Gastroesophageal sphincter (tissue), 4 donors: ENCODE results near the gene RNF212. TPM values are rescaled to one million over a fixed set of nuclear protein-coding genes. Genes with fewer than 3 reads are reported as not detected.
"Not testable (repeated sequence)": the region's sequence is repeated elsewhere in the genome, so short reads cannot be mapped to it uniquely, and the experiment has no call there.

ENCODE experiments used
- ATAC-seq: fragments of 150-250 bp; one replicate; pipeline ENCODE4 v1.9.1; 2016; ENCODE audit warnings: mild to moderate bottlenecking, moderate library complexity
- H3K27ac ChIP-seq, 4 donors: fragments of 200-600 bp; sonication (generic) in 3 of 4; 1 replicate in 3 of 4; 2 replicates in 1 of 4; pipeline ENCODE4 v1.5.1; 2016 to 2019
- H3K27me3 ChIP-seq: fragments of 200-600 bp; sonication (generic); one replicate; pipeline ENCODE4 v1.5.1; 2019
- H3K36me3 ChIP-seq, 2 donors: fragments of 200-600 bp; sonication (generic); one replicate each; pipeline ENCODE4 v1.5.1; 2019; ENCODE audit warnings: control low read depth in 1 of 2
- H3K4me1 ChIP-seq, 3 donors: fragments of 200-600 bp; sonication (generic); 1 replicate in 2 of 3; 2 replicates in 1 of 3; pipeline ENCODE4 v1.5.1; 2016 to 2019; ENCODE audit warnings: control low read depth in 2 of 3
- H3K4me3 ChIP-seq, 2 donors: fragments of 200-600 bp; sonication (generic); one replicate each; pipeline ENCODE4 v1.5.1; 2019; ENCODE audit warnings: mild to moderate bottlenecking in 1 of 2, moderate library complexity in 1 of 2
- H3K9me3 ChIP-seq, 3 donors: fragments of 200-600 bp; sonication (generic); one replicate each; pipeline ENCODE4 v1.5.1; 2017 to 2019; ENCODE audit warnings: control low read depth in 2 of 3
- EP300 ChIP-seq: sonication (generic); formaldehyde crosslinking; IDR thresholded peaks from one replicate; pipeline ENCODE4 v1.6.1; 2017; ENCODE audit warnings: antibody characterized with exemption, mild to moderate bottlenecking
- POLR2A ChIP-seq, 2 donors: fragments of 450-650 bp; IDR thresholded peaks; one replicate each; pipeline ENCODE4 v1.6.1; 2017; ENCODE audit warnings: antibody characterized with exemption in 2 of 2, mild to moderate bottlenecking in 2 of 2, moderate library complexity in 1 of 2
- POLR2AphosphoS5 ChIP-seq: sonication (generic); formaldehyde crosslinking; IDR thresholded peaks from one replicate; pipeline ENCODE4 v1.6.1; 2017; ENCODE audit warnings: antibody characterized with exemption
- WGBS, 2 donors: methylation state at CpG; one replicate each; pipeline ENCODE4 v1.1.5; 2018; ENCODE audit warnings: low coverage in 1 of 2; 5-methylcytosine and 5-hydroxymethylcytosine counted together
- total RNA-seq, 4 donors: library from RNA; depleted of rRNA; stranded (reverse); fragments of >200 nt; gene quantifications; one replicate each; pipeline ENCODE4 v1.1.0, GENCODE V29; 2016
- TF ChIP-seq, protein P1 (sequence below), 4 experiments: fragments of 200-600 bp in 2 of 4; fragments of 450-650 bp in 2 of 4; sonication (generic) in 1 of 4; IDR thresholded peaks; one replicate each; pipeline ENCODE4 v1.5.1; 2017 to 2019; ENCODE audit warnings: antibody characterized with exemption in 4 of 4, mild to moderate bottlenecking in 2 of 4, moderate library complexity in 2 of 4

RNF212 gene
- total RNA-seq, 4 donors from 2014 or later, result 1.5 to 6.9 (median 4.6) TPM

DNA sequence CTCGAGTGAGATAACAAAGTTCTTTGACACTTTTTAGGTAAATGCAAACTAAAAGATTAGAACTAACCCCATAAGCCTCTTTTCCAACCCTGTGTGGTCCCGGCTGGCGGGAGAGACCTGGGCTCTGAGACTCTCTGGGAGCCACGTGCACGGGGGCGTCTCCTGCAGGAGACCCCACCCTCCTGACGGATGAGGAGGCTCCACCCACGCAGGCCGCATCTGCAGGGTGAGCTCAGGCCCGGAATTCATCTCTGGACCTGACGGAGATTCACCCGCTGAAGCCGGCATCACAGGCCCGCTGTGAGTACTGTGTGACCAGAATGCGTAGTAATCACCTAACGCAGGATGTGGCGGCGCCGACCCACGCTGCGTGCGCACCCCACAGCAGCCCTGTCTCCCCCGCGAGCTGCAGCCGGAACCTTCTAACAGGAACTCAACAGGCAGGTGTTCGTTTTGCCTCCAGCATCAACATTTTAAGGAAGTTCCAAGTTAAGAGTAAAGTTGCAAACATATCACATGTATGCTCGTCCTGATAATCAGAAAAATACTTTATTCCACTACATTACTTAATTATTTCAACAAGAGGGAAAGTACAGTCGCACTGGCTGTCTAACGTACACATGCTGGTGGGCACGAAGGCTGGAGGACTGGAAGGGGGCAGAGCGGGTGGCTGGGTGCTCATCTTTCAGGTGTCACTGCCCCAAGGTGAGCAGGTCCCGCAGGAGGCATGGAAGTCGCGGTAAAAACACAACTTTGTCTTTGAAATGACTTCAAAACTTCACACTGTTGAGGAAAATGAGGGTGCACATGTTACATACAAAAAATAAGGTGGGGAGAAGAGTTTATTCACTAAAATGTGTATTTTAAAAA lies 57.4 kb downstream of the RNF212 start:
- WGBS, 2 donors, result 75 to 89% methylated on average over 2 to 8 of the region's 34 CpGs
- TF ChIP-seq POLR2A (IDR thresholded peaks at IDR 0.05) (no peak), EP300 (no peak), POLR2AphosphoS5 (no peak)
- TF ChIP-seq, protein P1, sequence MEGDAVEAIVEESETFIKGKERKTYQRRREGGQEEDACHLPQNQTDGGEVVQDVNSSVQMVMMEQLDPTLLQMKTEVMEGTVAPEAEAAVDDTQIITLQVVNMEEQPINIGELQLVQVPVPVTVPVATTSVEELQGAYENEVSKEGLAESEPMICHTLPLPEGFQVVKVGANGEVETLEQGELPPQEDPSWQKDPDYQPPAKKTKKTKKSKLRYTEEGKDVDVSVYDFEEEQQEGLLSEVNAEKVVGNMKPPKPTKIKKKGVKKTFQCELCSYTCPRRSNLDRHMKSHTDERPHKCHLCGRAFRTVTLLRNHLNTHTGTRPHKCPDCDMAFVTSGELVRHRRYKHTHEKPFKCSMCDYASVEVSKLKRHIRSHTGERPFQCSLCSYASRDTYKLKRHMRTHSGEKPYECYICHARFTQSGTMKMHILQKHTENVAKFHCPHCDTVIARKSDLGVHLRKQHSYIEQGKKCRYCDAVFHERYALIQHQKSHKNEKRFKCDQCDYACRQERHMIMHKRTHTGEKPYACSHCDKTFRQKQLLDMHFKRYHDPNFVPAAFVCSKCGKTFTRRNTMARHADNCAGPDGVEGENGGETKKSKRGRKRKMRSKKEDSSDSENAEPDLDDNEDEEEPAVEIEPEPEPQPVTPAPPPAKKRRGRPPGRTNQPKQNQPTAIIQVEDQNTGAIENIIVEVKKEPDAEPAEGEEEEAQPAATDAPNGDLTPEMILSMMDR (IDR thresholded peaks at IDR 0.05), result no peak
- no peaks in the 10 kb centered on the region for H3K9me3 ChIP-seq
- H3K27me3 ChIP-seq, result peaks cover 83% of the 10 kb centered on the region
- H3K27ac ChIP-seq, result no peak overlapping the region
- ATAC-seq, result peak; percentile 43
- no peaks in the 10 kb centered on the region for H3K36me3 ChIP-seq
- H3K4me1 ChIP-seq, result peaks cover 0 to 19% (median 0%) of the 10 kb centered on the region in 3 donors
- no peak overlapping the region for H3K4me3 ChIP-seq

DNA sequence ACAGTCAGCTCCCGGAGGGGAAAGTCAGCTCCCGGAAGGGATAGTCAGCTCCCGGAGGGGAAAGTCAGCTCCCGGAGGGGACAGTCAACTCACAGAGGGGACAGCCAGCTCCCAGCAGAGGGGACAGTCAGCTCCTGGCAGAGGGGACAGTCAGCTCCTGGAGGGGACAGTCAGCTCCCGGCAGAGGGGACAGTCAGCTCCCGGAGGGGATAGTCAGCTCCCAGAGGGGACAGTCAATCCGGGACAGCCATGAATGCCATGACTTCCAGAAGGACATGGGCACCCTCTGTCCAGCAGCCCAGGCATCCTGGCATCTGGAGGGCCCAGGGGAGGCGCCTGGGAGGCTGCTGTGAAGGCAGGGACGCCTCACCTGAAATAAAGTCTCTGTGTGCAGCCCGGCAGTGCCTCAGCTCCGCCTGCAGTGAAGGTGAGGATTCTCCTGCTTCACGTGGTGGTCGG lies 58.1 kb downstream of the RNF212 start:
- H3K36me3 ChIP-seq, H3K4me3 ChIP-seq, H3K9me3 ChIP-seq, ATAC-seq, H3K27ac ChIP-seq: not testable (repeated sequence)
- Histone ChIP-seq H3K4me1 (peaks cover 0 to 19% (median 0%) of the 10 kb centered on the region in 3 donors), H3K27me3 (peaks cover 83% of the 10 kb centered on the region)
- 59% methylated on average over 3 of the region's 13 CpGs; no CpG with 5 or more reads in 1 of the 2 donors for WGBS, 2 donors

DNA sequence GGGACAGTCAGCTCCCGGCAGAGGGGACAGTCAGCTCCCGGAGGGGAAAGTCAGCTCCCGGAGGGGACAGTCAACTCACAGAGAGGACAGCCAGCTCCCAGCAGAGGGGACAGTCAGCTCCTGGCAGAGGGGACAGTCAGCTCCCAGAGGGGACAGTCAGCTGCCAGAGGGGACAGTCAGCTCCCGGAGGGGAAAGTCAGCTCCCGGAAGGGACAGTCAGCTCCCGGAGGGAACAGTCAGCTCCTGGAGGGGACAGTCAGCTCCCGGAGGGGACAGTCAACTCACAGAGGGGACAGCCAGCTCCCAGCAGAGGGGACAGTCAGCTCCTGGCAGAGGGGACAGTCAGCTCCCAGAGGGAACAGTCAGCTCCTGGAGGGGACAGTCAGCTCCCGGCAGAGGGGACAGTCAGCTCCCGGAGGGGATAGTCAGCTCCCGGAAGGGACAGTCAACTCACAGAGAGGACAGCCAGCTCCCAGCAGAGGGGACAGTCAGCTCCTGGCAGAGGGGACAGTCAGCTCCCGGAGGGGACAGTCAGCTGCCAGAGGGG lies 58.6 kb downstream of the RNF212 start:
- H3K36me3 ChIP-seq, ATAC-seq, H3K4me3 ChIP-seq, H3K9me3 ChIP-seq, H3K27ac ChIP-seq: not testable (repeated sequence)
- peaks cover 0 to 19% (median 0%) of the 10 kb centered on the region in 3 donors for H3K4me1 ChIP-seq
- 46% methylated on average over 4 of the region's 11 CpGs; no CpG with 5 or more reads in 1 of the 2 donors for WGBS, 2 donors
- peaks cover 84% of the 10 kb centered on the region for H3K27me3 ChIP-seq

DNA sequence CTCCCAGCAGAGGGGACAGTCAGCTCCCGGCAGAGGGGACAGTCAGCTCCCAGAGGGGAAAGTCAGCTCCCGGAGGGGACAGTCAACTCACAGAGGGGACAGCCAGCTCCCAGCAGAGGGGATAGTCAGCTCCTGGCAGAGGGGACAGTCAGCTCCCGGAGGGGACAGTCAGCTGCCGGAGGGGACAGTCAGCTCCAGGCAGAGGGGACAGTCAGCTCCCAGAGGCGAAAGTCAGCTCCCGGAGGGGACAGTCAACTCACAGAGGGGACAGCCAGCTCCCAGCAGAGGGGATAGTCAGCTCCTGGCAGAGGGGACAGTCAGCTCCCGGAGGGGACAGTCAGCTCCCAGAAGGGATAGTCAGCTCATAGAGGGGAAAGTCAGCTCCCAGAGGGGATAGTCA lies 59.5 kb downstream of the RNF212 start:
- H3K27me3 ChIP-seq, result peaks cover 86% of the 10 kb centered on the region
- not testable (repeated sequence) for H3K4me3 ChIP-seq, ATAC-seq, H3K27ac ChIP-seq, H3K36me3 ChIP-seq, H3K9me3 ChIP-seq
- peaks cover 0 to 19% (median 0%) of the 10 kb centered on the region in 3 donors for H3K4me1 ChIP-seq
- no CpG with 5 or more reads among the region's 7 CpGs for WGBS, 2 donors

DNA sequence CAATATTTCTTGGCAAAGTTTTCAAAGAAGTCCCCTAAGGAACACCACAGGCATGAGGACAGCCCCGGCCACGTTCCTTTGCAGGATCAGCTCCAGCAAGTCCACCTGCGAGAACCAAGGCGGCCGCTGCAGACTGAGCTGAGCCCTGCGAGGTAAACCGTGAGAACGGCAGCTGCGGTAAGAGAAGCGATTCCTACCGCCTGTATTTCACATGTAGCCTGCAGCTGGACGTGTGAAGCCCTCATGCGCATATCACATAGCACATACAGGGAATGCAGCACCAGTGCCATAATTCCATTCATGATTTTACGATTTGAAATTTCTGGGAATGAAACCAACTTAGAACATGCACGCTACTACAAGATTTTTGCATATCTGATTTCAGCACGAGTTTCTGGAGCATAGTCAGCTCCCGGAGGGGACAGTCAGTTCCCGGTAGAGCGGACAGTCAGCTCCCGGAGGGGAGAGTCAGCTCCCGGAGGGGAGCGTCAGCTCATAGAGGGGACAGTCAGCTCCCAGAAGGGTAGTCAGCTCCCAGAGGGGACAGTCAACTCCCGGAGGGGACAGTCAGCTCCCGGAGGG lies 60.2 kb downstream of the RNF212 start:
- 4 to 16% methylated on average over 5 to 10 of the region's 24 CpGs for WGBS, 2 donors
- no peak overlapping the region for H3K27ac ChIP-seq
- no peaks in the 10 kb centered on the region for H3K9me3 ChIP-seq
- H3K4me1 ChIP-seq, result peaks cover 0 to 19% (median 0%) of the 10 kb centered on the region in 3 donors
- no peaks in the 10 kb centered on the region for H3K36me3 ChIP-seq
- H3K27me3 ChIP-seq, result peaks cover 85% of the 10 kb centered on the region
- peak; percentile 58 for TF ChIP-seq POLR2AphosphoS5
- no peak for TF ChIP-seq POLR2A (IDR thresholded peaks at IDR 0.05)
- TF ChIP-seq, protein P1 (IDR thresholded peaks at IDR 0.05), result no peak
- TF ChIP-seq EP300, result no peak
- no peak for ATAC-seq
- no peak overlapping the region for H3K4me3 ChIP-seq

DNA sequence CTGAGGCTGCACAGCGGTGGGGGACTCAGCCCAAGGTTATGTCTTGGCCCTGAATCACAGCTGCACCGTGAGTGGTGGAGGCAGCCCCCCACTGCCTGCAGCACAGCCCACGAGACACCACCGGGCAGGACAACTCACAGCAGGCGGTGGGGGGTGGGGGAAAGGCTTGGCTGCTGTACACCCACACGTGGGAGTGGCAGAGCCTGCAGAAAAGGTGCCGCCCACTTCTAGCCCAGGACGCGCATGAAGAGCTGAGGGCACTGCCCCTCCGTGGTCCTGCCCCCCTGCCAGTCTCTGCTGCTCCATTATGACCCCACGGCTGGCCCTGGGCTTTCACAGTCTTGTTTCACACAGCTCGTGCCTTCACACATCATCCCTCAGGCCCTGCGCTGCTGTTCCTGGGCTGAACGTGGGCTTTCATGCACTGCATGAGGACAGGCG lies 61.1 kb downstream of the RNF212 start:
- Histone ChIP-seq H3K9me3 (no peaks in the 10 kb centered on the region), H3K27me3 (peaks cover 84% of the 10 kb centered on the region), H3K4me1 (peaks cover 0 to 28% (median 3%) of the 10 kb centered on the region in 3 donors), H3K27ac (no peak overlapping the region), H3K4me3 (no peak overlapping the region), H3K36me3 (no peaks in the 10 kb centered on the region)
- 56 to 100% methylated on average over 1 to 5 of the region's 15 CpGs for WGBS, 2 donors
- TF ChIP-seq EP300 (no peak), POLR2AphosphoS5 (no peak), POLR2A (IDR thresholded peaks at IDR 0.05) (no peak)
- TF ChIP-seq, protein P1 (IDR thresholded peaks at IDR 0.05), result no peak
- no peak for ATAC-seq
